ENCODE results near the gene XPO6.
"Not testable (repeated sequence)": the region's sequence is repeated elsewhere in the genome, so short reads cannot be mapped to it uniquely, and the experiment has no call there.

XPO6 gene

DNA sequence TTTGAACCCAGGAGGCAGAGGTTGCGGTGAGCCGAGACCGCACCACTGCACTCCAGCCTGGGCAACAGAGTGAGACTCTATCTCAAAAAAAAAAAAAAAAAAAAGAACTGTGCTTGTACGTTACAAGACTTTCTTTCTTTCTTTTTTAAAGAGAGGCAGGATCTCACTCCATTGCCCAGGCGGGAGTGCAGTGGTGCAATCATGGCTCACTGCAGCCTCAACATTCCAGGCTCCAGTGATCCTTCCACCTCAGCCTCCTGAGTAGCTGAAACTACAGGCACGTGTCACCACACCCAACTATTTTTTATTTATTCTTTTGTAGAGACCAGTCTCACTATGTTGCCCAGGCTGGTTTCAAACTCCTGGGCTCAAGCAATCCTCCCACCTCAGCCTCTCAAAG, 8.0 kb upstream of the XPO6 start:
- H3K27me3 Mint-ChIP-seq, H3K27ac Mint-ChIP-seq, H3K4me1 Mint-ChIP-seq, ATAC-seq, H3K9me3 Mint-ChIP-seq, H3K4me3 Mint-ChIP-seq, DNase-seq: not testable (repeated sequence)

GRCh38 chr16:28219282-28219681, 7.5 kb upstream of the XPO6 start:
- Mint-ChIP-seq H3K27me3 (no peaks in the 10 kb centered on the region), H3K9me3 (no peaks in the 10 kb centered on the region), H3K27ac (no peak overlapping the region), H3K4me3 (no peak overlapping the region), H3K4me1 (no peaks in the 10 kb centered on the region)
- no peak for DNase-seq
- no peak for ATAC-seq

- Mint-ChIP-seq H3K4me1 (no peaks in the 10 kb centered on the region), H3K4me3 (no peak overlapping the region), H3K27ac (no peak overlapping the region), H3K27me3 (no peaks in the 10 kb centered on the region), H3K9me3 (no peaks in the 10 kb centered on the region)
- DNase-seq (peak; percentile 60 to 71), ATAC-seq (peak; percentile 100)
These were observed 6.3 kb upstream of the XPO6 start for GRCh38 chr16:28218109-28218508.

DNA sequence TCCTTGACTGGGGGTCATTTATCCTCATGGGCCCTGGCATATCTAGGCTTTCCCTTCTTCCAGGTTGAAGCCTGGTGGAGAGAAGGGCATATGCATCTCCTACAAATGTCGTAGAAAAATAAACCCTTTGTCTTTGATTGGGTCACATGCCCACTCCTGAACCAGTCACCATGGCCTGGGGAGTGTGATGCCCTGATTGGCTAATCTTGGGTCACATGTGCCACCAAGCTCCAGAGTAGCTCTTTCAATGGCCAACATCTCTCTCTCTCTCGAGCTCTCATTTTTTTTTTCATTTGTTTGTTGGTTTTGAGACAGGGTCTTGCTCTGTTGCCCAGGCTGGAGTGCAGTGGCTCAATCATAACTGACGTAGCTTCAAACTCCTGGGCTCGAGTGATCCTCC, 5.6 kb upstream of the XPO6 start:
- no peak for ATAC-seq
- Mint-ChIP-seq H3K9me3 (peaks cover under 1 to 1% of the 10 kb centered on the region in 2 donors), H3K4me1 (peaks cover 3% of the 10 kb centered on the region), H3K27ac (no peak overlapping the region), H3K4me3 (no peak overlapping the region), H3K27me3 (no peaks in the 10 kb centered on the region)
- DNase-seq: no peak

GRCh38 chr16:28213396-28213795, 1.6 kb upstream of the XPO6 start:
- DNase-seq: no peak
- H3K4me3 Mint-ChIP-seq: no peak overlapping the region
- peaks cover 5 to 7% of the 10 kb centered on the region in 2 donors for H3K9me3 Mint-ChIP-seq
- H3K27ac Mint-ChIP-seq: no peak overlapping the region
- no peaks in the 10 kb centered on the region for H3K27me3 Mint-ChIP-seq
- no peak for ATAC-seq
- peaks cover 26% of the 10 kb centered on the region for H3K4me1 Mint-ChIP-seq

DNA sequence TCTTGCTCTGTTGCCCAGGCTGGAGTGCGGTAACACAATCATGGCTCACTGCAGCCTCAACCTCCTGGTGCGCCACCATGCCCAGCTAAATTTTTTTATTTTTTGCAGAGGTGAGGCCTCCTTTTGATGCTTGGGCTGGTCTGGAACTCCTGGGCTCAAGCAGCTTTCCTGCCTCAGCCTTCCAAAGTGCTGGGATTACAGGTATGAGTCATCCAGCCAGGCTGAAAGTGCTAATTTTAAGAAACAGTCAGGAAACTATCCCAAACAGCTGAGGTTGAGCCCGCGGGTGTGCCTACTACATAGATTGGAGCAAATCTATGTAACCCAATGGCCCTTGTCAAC, 738 bp upstream of the XPO6 start:
- ATAC-seq (no peak), DNase-seq (no peak)
- H3K27me3 Mint-ChIP-seq: no peaks in the 10 kb centered on the region
- peak overlapping the region; percentile 75 to 97 for H3K27ac Mint-ChIP-seq
- H3K9me3 Mint-ChIP-seq: peaks cover 5 to 7% of the 10 kb centered on the region in 2 donors
- peak overlapping the region; percentile 90 to 96 for H3K4me3 Mint-ChIP-seq
- H3K4me1 Mint-ChIP-seq: peaks cover 35% of the 10 kb centered on the region

- H3K27me3 Mint-ChIP-seq: no peaks in the 10 kb centered on the region
- H3K9me3 Mint-ChIP-seq: peaks cover 5 to 7% of the 10 kb centered on the region in 2 donors
- DNase-seq (peak; percentile 57 to 74), ATAC-seq (peak; percentile 75)
- H3K4me1 Mint-ChIP-seq: peaks cover 38% of the 10 kb centered on the region
- H3K27ac Mint-ChIP-seq: peak overlapping the region; percentile 96
- peak overlapping the region; percentile 82 to 95 for H3K4me3 Mint-ChIP-seq
These were observed 681 bp downstream of the XPO6 start for GRCh38 chr16:28210979-28211588.

GRCh38 chr16:28210264-28210663, 1.5 kb downstream of the XPO6 start:
- H3K4me3 Mint-ChIP-seq: peak overlapping the region; percentile 82 to 95
- no peaks in the 10 kb centered on the region for H3K27me3 Mint-ChIP-seq
- H3K9me3 Mint-ChIP-seq: peaks cover 5 to 7% of the 10 kb centered on the region in 2 donors
- H3K4me1 Mint-ChIP-seq: peaks cover 38% of the 10 kb centered on the region
- ATAC-seq (no peak), DNase-seq (no peak)
- H3K27ac Mint-ChIP-seq: peak overlapping the region in 1 of 2 donors; percentile 96

DNA sequence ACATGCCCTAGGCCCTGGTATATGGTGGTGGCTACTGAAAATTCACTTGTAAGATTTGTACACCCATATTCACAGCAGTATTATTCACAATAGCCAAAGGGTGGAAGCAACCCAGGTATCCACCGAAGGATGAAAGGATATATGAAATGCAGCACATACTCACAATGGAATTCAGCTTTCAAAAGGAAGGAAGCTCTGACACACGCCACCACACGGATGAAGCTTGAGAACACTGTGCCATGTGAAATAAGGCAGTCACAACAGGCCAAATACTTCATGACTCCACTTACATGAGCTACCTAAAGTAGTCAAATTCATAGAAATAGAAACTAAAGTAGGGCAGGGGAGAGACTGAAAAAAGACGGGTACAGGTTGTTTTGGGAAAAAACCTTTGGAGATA, 2.9 kb downstream of the XPO6 start:
- no peak for DNase-seq
- H3K27me3 Mint-ChIP-seq: no peaks in the 10 kb centered on the region
- peaks cover 5 to 7% of the 10 kb centered on the region in 2 donors for H3K9me3 Mint-ChIP-seq
- no peak for ATAC-seq
- peaks cover 38% of the 10 kb centered on the region for H3K4me1 Mint-ChIP-seq
- H3K27ac Mint-ChIP-seq: peak overlapping the region; percentile 9 to 41
- peak overlapping the region; percentile 71 to 82 for H3K4me3 Mint-ChIP-seq

GRCh38 chr16:28208131-28208530, 3.6 kb downstream of the XPO6 start:
- ATAC-seq (no peak), DNase-seq (no peak)
- Mint-ChIP-seq H3K27ac (peak overlapping the region in 1 of 2 donors; percentile 79), H3K4me1 (peaks cover 38% of the 10 kb centered on the region), H3K9me3 (peaks cover 5 to 7% of the 10 kb centered on the region in 2 donors), H3K4me3 (peak overlapping the region; percentile 71 to 82), H3K27me3 (no peaks in the 10 kb centered on the region)

DNA sequence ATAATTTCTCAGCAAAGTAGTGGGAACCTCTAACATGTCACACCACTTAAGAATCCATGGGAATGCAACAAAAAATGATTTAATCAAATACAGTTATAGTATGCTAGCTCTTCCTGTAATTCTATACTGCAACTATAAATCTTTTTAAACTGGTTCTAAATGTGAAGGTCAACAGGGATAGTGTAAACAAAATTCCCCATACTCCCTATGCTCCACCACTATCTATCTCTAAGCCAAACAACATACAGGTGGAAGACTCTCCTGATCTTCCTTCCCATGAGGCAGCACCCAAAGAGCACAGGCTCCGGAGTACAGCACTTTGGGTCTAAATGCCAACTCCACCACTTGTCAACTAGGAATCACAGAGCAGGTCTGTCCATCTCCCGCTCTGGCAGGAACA, 4.4 kb downstream of the XPO6 start:
- Mint-ChIP-seq H3K27me3 (no peaks in the 10 kb centered on the region), H3K9me3 (peaks cover 5 to 6% of the 10 kb centered on the region in 2 donors), H3K4me3 (peak overlapping the region; percentile 58 to 71), H3K27ac (peak overlapping the region; percentile 47 to 79), H3K4me1 (peaks cover 36% of the 10 kb centered on the region)
- ATAC-seq (no peak), DNase-seq (no peak)

DNA sequence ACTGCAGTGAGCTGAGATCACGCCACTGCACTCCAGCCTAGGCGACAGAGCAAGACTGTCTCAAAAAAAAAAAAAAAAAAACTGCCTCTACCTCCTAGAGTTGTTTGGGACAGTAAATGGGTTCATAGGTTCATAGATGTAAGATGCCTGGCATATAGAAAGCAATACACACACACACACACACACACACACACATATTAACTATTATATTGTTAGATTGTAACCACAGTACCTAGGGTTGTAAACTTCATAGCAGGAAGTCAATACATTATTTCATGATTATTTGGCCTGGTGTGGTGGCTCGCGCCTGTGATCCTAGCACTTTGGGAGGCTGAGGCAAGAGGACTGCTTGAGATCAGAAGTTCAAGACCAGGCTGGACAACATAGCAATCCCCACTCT, 5.8 kb downstream of the XPO6 start:
- ATAC-seq (no peak), DNase-seq (no peak)
- H3K27me3 Mint-ChIP-seq: no peaks in the 10 kb centered on the region
- peaks cover 37% of the 10 kb centered on the region for H3K4me1 Mint-ChIP-seq
- H3K9me3 Mint-ChIP-seq: no peaks in the 10 kb centered on the region
- no peak overlapping the region for H3K4me3 Mint-ChIP-seq
- no peak overlapping the region for H3K27ac Mint-ChIP-seq

DNA sequence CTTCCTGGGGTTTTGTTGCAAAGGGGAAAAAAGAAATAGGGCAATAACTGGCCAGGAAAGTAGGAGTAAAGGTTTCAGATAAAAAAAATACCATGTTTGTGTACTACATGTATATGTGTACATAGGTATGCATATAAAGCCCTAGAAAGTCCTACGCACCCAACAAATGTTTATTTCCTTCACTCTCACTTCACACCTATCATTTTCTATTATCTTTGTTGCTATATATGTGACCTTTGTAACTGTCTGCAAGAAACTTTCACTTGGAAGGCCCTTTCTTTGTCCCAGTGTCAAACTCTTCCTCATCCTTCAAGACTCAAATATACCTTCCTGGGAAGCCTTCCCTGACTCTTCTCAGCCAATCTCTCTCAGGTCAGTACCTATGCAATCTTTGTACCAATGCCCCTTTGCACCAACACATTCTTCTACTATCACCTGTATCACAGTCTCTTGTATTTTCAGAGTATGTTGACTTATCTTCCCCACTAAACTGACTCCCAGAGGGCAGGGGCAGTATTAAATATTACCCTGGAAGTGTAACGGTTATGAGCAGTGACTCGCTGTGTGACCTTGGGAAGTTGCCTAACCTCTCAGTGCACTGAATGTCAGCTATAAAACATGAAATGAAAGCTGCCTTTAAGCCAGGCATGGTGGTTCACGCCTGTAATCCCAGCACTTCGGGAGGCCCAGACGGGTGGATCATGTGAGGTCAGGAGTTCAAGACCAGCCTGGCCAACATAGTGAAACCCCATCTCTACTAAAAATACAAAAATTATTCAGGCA, 6.5 kb downstream of the XPO6 start:
- Mint-ChIP-seq H3K27ac (peak overlapping the region in 1 of 2 donors; percentile 9), H3K4me1 (peaks cover 44% of the 10 kb centered on the region), H3K9me3 (no peaks in the 10 kb centered on the region), H3K4me3 (no peak overlapping the region), H3K27me3 (no peaks in the 10 kb centered on the region)
- DNase-seq (no peak), ATAC-seq (no peak)

- Mint-ChIP-seq H3K27me3 (no peaks in the 10 kb centered on the region), H3K4me1 (peaks cover 43% of the 10 kb centered on the region), H3K9me3 (no peaks in the 10 kb centered on the region), H3K27ac (no peak overlapping the region), H3K4me3 (no peak overlapping the region)
- DNase-seq (no peak), ATAC-seq (no peak)
These were observed 7.1 kb downstream of the XPO6 start for GRCh38 chr16:28204622-28205021.

DNA sequence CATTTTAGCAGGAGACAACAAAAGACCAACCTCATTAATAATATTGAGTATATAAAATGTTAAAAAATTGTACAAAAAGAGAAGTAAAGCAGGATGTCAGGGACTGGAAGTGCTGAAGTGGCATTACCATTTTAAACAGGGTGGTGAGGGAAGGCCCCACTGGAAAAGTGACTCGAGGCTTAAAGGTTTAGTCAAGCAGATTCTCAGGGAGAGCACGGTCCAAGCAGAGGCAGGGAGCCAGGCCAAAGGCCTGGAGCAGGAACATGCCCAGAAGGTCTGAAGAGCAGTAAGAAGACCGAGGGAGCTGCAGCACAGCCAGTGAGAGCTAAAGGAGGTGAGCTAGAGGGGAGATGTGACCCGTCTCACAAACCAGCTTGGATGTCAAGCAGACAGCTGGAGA, 7.6 kb downstream of the XPO6 start:
- no peak for DNase-seq
- H3K4me3 Mint-ChIP-seq: no peak overlapping the region
- H3K27me3 Mint-ChIP-seq: no peaks in the 10 kb centered on the region
- H3K9me3 Mint-ChIP-seq: no peaks in the 10 kb centered on the region
- no peak overlapping the region for H3K27ac Mint-ChIP-seq
- no peak for ATAC-seq
- H3K4me1 Mint-ChIP-seq: peaks cover 40% of the 10 kb centered on the region

- peak overlapping the region; percentile 2 to 54 for H3K4me3 Mint-ChIP-seq
- ATAC-seq: peak; percentile 94
- no peaks in the 10 kb centered on the region for H3K27me3 Mint-ChIP-seq
- peaks cover 20% of the 10 kb centered on the region for H3K4me1 Mint-ChIP-seq
- peak overlapping the region; percentile 51 to 92 for H3K27ac Mint-ChIP-seq
- DNase-seq: peak in 1 of 2 donors; percentile 42
- H3K9me3 Mint-ChIP-seq: no peaks in the 10 kb centered on the region
These were observed 9.5 kb downstream of the XPO6 start for GRCh38 chr16:28202147-28202746.
